Panc1 (cell line): ENCODE results near the gene VOPP1. TPM values are rescaled to one million over a fixed set of nuclear protein-coding genes. Genes with fewer than 3 reads are reported as not detected.
A peak's percentile ranks its signal among the peaks of the same experiment; 100 is the strongest.

Experiments
- ATAC-seq: fragments of 200-7000 bp; cut with Tn5 transposase; 2 replicates; pipeline ENCODE4 v1.9.1; 2020; ENCODE audit warnings: mild to moderate bottlenecking, moderate library complexity
- BruUV-seq: library from RNA; stranded (reverse); fragments of 400-500 nt; replicated peaks from 2 replicates; lab custom pipeline; 2021; lab: Mats Ljungman, UMichigan
- CTCF ChIA-PET: fragments of 300-600 bp; sonication (Branson Sonifier 250); formaldehyde crosslinking; loops from one replicate; lab custom pipeline; 2022; ENCODE audit warnings: antibody characterized with exemption; lab: Charles Lee
- POLR2A ChIA-PET: fragments of 300-600 bp; sonication (Branson Sonifier 250); formaldehyde crosslinking; loops from one replicate; lab custom pipeline; 2022; ENCODE audit warnings: antibody characterized with exemption; lab: Charles Lee
- DNase-seq: peaks from one replicate; pipeline ENCODE4 v3.0.0-alpha.2; 2010; ENCODE audit warnings: low read depth, low spot score
- H3K27ac ChIP-seq: 2 replicates; pipeline ENCODE4 v1.5.1; 2011; ENCODE audit warnings: mild to moderate bottlenecking, low read length, inconsistent platforms
- H3K27me3 ChIP-seq: fragments of 200-500 bp; sonication (Bioruptor generic); 2 replicates; pipeline ENCODE4 v1.6.0; 2014; ENCODE audit warnings: low read length, inconsistent platforms; ENCODE audit not compliant: control insufficient read depth, insufficient read depth
- H3K36me3 ChIP-seq: fragments of 200-500 bp; sonication (Bioruptor generic); 2 replicates; pipeline ENCODE4 v1.5.1; 2014; ENCODE audit warnings: inconsistent platforms, mild to moderate bottlenecking, low read length, moderate library complexity; ENCODE audit not compliant: control insufficient read depth, insufficient read depth
- H3K4me1 ChIP-seq: 2 replicates; pipeline ENCODE4 v1.5.1; 2011; ENCODE audit warnings: inconsistent platforms, mild to moderate bottlenecking, low read length, moderate library complexity; ENCODE audit not compliant: control insufficient read depth, insufficient read depth
- H3K4me3 ChIP-seq, 2 experiments: 2 replicates each; pipeline ENCODE4 v1.5.1; 2011 to 2012; ENCODE audit warnings: low read depth in 2 of 2, low read length in 2 of 2, mild to moderate bottlenecking in 2 of 2, inconsistent platforms in 1 of 2, moderate library complexity in 1 of 2
- H3K9me3 ChIP-seq: fragments of 200-500 bp; sonication (Bioruptor generic); 2 replicates; pipeline ENCODE4 v1.5.1; 2014; ENCODE audit warnings: low read depth, mild to moderate bottlenecking, inconsistent platforms, low read length, moderate library complexity; ENCODE audit not compliant: control insufficient read depth, insufficient read depth
- CTCF ChIP-seq: fragments of 450-650 bp; IDR thresholded peaks from 2 replicates; pipeline ENCODE4 v1.5.1; 2017; ENCODE audit warnings: mild to moderate bottlenecking
- POLR2AphosphoS5 ChIP-seq: IDR thresholded peaks from 2 replicates; pipeline ENCODE4 v1.6.1; 2012; ENCODE audit warnings: mild to moderate bottlenecking, low read depth, low read length, moderate library complexity
- REST ChIP-seq, 2 experiments: IDR thresholded peaks; 2 replicates each; pipeline ENCODE4 v1.6.1; 2011 to 2012; ENCODE audit warnings: low read depth in 2 of 2, control low read depth in 1 of 2, low read length in 1 of 2, mild to moderate bottlenecking in 1 of 2, moderate library complexity in 1 of 2; ENCODE audit not compliant: insufficient read depth in 1 of 2
- SIN3A ChIP-seq: IDR thresholded peaks from 2 replicates; pipeline ENCODE4 v1.6.1; 2012; ENCODE audit warnings: low read depth, mild to moderate bottlenecking, low read length, moderate library complexity, borderline replicate concordance; ENCODE audit not compliant: insufficient read depth
- TCF7L2 ChIP-seq: IDR thresholded peaks from 2 replicates; pipeline ENCODE4 v1.6.1; 2011; ENCODE audit warnings: mild to moderate bottlenecking, low read depth, low read length, inconsistent platforms
- in situ Hi-C: cut with HindIII; loops from 2 replicates; pipeline ENCODE4 v1.10.0; 2016; ENCODE audit warnings: low sequenced_read_pairs, low pct_unique_long_range_greater_than_20kb
- intact Hi-C: fragments of 100-400 bp; cut with micrococcal nuclease; formaldehyde crosslinking; loops from one replicate; pipeline ENCODE4 v1.10.0; 2022; ENCODE audit not compliant: unreplicated experiment
- total RNA-seq: library from RNA; stranded (reverse); gene quantifications from one replicate; pipeline ENCODE4 v1.2.1, GENCODE V29; 2021; ENCODE audit not compliant: unreplicated experiment

The VOPP1 gene
- total RNA-seq, 1 experiment from 2014 or later, result 131 TPM

- CTCF ChIA-PET, result no interaction called here
- in situ Hi-C loops (no loop called here), intact Hi-C loops (no loop called here)
- H3K4me1 ChIP-seq, result peaks cover 57% of the 10 kb centered on the region
- DNase-seq (no peak), ATAC-seq (no peak)
- no peaks in the 10 kb centered on the region for H3K9me3 ChIP-seq
- BruUV-seq, result no TSS peak
- POLR2A ChIA-PET, result no interaction called here
- TF ChIP-seq TCF7L2, result no peak
- peak overlapping the region; percentile 13; the same call in 1 of the 2 replicates for H3K27ac ChIP-seq
- H3K36me3 ChIP-seq, result no peaks in the 10 kb centered on the region
- H3K27me3 ChIP-seq, result no peaks in the 10 kb centered on the region
- no peak overlapping the region for H3K4me3 ChIP-seq
Observed at GRCh38 chr7:55548295-55548731, 24.0 kb downstream of the VOPP1 start.

- H3K9me3 ChIP-seq, result no peaks in the 10 kb centered on the region
- H3K27me3 ChIP-seq, result no peaks in the 10 kb centered on the region
- ATAC-seq (peak; percentile 89), DNase-seq (peak; percentile 89)
- ChIA-PET POLR2A (no interaction called here), CTCF (interaction anchor here (0.7 kb wide), 1 partner anchor 25 kb away, joined by 3 read pairs; no protein-coding TSS in a partner anchor)
- TF ChIP-seq CTCF (no peak), REST (IDR thresholded peaks at IDR 0.05; ENCODE audit: insufficient read depth in 1 of 2, low read depth in 2 of 2, low read length in 1 of 2) (no peak), TCF7L2 (no peak), POLR2AphosphoS5 (peak; percentile 42; the same call in 1 of the 2 replicates)
- no peaks in the 10 kb centered on the region for H3K36me3 ChIP-seq
- intact Hi-C loops (no loop called here), in situ Hi-C loops (no loop called here)
- no TSS peak for BruUV-seq
- H3K4me1 ChIP-seq, result peaks cover 48% of the 10 kb centered on the region
- peak overlapping the region; percentile 75 for H3K27ac ChIP-seq
- 0 out of 4 replicates have a peak overlapping the region, but pooled peaks of 1 of the 2 experiments have one; percentile 9 for H3K4me3 ChIP-seq
Observed at GRCh38 chr7:55546814-55547213, 25.5 kb downstream of the VOPP1 start.

GRCh38 chr7:55545496-55545895, 26.8 kb downstream of the VOPP1 start:
- in situ Hi-C loops (no loop called here), intact Hi-C loops (no loop called here)
- Histone ChIP-seq H3K4me1 (peaks cover 48% of the 10 kb centered on the region), H3K36me3 (no peaks in the 10 kb centered on the region), H3K27me3 (no peaks in the 10 kb centered on the region), H3K9me3 (no peaks in the 10 kb centered on the region), H3K4me3 (no peak overlapping the region), H3K27ac (peak overlapping the region; percentile 30; the same call in 1 of the 2 replicates)
- POLR2A ChIA-PET, result no interaction called here
- no peak for DNase-seq
- TF ChIP-seq SIN3A (no peak), TCF7L2 (no peak), POLR2AphosphoS5 (no peak), CTCF (no peak), REST (IDR thresholded peaks at IDR 0.05; ENCODE audit: insufficient read depth in 1 of 2, low read depth in 2 of 2, low read length in 1 of 2) (no peak)
- no TSS peak for BruUV-seq
- ATAC-seq, result peak; percentile 71
- CTCF ChIA-PET, result no interaction called here
